AG09319 (cell line): ENCODE results near the gene P2RX4.

Experiments used
- DNase-seq: peaks from one replicate; pipeline ENCODE4 v3.0.0-alpha.2; 2010; ENCODE audit warnings: low read depth; ENCODE audit errors: extremely low read depth
- CTCF ChIP-seq: IDR thresholded peaks from 2 replicates; pipeline ENCODE4 v1.5.1; 2011; ENCODE audit warnings: low read depth, mild to moderate bottlenecking, inconsistent platforms, low read length, moderate library complexity

Gene P2RX4

DNA sequence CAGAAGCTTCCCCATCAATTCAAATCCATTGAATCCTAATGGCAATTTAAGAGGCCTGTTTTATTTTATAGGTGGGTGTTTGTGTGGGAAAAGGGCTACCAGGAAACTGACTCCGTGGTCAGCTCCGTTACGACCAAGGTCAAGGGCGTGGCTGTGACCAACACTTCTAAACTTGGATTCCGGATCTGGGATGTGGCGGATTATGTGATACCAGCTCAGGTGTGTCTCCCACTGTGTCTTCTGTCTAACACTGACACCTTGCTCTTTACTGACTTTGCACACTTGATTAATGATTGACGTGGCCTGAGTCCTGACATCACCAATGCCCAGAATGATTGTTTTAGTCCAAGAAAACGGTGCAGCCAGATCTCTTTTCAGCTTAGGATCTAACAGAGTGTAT, 7.1 kb downstream of the P2RX4 start:
- no peak for DNase-seq
- no peak for TF ChIP-seq CTCF

DNA sequence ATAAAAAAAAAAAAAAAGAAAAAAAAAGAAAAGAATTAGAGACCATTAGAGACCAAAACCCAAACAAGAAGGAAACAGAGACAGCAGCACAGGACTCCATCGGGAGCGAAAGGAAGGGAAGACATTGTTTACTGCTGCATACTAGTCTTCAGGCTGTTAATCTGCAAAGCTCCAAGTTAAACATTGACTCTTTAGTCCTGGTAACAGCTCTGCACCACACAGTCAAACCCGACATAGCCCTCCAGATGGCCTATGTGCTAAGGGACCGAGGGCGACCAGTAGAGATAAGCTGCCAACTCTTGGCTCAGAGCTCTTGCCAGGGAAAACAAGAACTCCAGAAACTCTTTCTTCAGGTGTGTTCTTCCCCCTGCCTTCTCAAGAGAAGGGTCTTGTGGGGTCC, 7.8 kb downstream of the P2RX4 start:
- DNase-seq: no peak
- TF ChIP-seq CTCF: no peak

GRCh38 chr12:121218588-121219352, 8.8 kb downstream of the P2RX4 start:
- no peak for DNase-seq
- TF ChIP-seq CTCF: no peak

DNA sequence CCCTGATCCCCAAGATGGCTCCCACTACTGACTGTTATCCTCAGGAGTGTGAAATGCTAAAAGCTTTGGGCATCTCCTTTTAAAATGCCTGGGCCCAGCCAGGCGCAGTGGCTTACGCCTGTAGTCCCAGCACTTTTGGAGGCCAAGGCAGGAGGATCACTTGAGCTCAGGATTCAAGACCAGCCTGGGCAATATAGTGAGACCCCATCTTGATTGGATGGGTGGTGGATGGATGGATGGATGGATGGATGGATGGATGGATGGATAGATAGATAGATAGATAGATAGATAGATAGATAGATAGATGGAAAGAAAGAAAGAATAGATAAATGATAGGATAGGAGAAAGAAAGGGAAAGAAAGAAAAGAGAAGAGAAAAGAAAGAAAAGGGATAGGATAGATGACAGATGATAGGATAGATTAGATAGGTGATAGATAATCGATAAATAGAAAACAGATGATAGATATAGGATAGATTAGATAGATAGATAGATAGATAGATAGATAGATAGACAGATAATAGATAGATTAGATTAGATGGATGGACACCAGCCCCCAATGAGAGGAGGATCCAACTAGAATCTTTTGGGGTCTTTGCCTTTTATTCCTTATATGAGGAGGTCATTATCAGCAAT, 9.5 kb downstream of the P2RX4 start:
- no peak for TF ChIP-seq CTCF
- no peak for DNase-seq

DNA sequence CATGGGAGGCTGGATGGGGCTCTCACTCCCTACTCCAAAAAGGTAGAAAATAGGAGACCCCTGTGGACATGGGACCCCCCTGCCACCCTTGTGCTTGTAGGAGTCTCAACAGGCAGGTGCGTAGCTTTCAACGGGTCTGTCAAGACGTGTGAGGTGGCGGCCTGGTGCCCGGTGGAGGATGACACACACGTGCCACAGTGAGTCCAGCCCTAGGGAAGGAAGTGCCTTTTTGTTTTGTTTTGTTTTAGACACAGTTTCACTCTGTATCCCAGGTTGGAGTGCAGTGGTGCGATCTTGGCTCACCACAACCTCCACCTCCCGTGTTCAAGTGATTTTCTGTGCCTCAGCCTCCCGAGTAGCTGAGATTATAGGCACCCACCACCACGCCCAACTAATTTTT, 12.9 kb downstream of the P2RX4 start:
- DNase-seq: no peak
- no peak for TF ChIP-seq CTCF

- no peak for DNase-seq
- no peak; the same call in 1 of the 2 replicates for TF ChIP-seq CTCF
Observed at GRCh38 chr12:121223292-121224285, 13.7 kb downstream of the P2RX4 start.

DNA sequence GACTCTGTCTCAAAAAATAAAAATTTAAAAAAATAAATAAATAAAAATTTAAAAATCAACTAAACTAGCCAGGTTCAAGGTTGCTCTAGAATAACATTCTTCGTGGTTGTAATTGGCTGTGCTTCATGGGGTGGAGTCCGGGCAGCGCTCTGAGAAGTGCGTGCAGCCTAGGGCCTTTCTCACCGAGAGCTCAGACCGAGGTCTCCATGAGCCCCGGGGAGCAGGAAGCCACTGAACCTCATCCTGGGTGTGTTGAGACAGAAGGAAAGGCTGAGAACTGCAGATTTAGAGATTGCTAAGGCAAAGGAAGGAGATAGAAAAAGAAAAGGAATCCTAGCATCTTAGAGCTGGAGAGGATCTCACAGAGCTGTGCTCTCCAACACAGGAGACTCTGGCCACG, 14.7 kb downstream of the P2RX4 start:
- DNase-seq: no peak
- no peak for TF ChIP-seq CTCF
